Esophagus muscularis mucosa (tissue), 4 donors: ENCODE data around the gene SPEM3. TPM values are rescaled to one million over a fixed set of nuclear protein-coding genes. Genes with fewer than 3 reads are reported as not detected.

Experiments used
- DNase-seq: peaks from one replicate; pipeline ENCODE4 v3.0.0-alpha.2; 2017; ENCODE audit errors: extremely low spot score
- H3K27ac ChIP-seq, 4 donors: fragments of 200-600 bp; sonication (generic); replicated peaks in 1 of 4; 1 replicate in 3 of 4; 2 replicates in 1 of 4; pipeline ENCODE4 v1.5.1; 2016 to 2019; ENCODE audit warnings: mild to moderate bottlenecking in 1 of 4
- H3K27me3 ChIP-seq, 4 donors: fragments of 200-600 bp; sonication (generic); one replicate each; pipeline versions ENCODE4 v1.5.1 to v1.6.0; 2016 to 2019
- H3K36me3 ChIP-seq, 4 donors: fragments of 200-600 bp; sonication (generic); one replicate each; pipeline ENCODE4 v1.5.1; 2016 to 2019
- H3K4me1 ChIP-seq, 4 donors: fragments of 200-600 bp; sonication (generic); one replicate each; pipeline ENCODE4 v1.5.1; 2016 to 2019
- H3K4me3 ChIP-seq, 4 donors: fragments of 200-600 bp; sonication (generic); 1 replicate in 2 of 4; 2 replicates in 2 of 4; pipeline ENCODE4 v1.5.1; 2016 to 2019; ENCODE audit warnings: mild to moderate bottlenecking in 4 of 4, moderate library complexity in 1 of 4
- H3K9me3 ChIP-seq, 4 donors: fragments of 200-600 bp; sonication (generic); 1 replicate in 3 of 4; 2 replicates in 1 of 4; pipeline ENCODE4 v1.5.1; 2016 to 2019
- CTCF ChIP-seq, 3 experiments: fragments of 200-600 bp in 2 of 3; fragments of 450-650 bp in 1 of 3; sonication (generic) in 2 of 3; IDR thresholded peaks; one replicate each; pipeline ENCODE4 v1.5.1; 2017 to 2019; ENCODE audit warnings: antibody characterized with exemption in 3 of 3, mild to moderate bottlenecking in 2 of 3, moderate library complexity in 1 of 3
- EP300 ChIP-seq: sonication (generic); formaldehyde crosslinking; IDR thresholded peaks from one replicate; pipeline ENCODE4 v1.6.1; 2017; ENCODE audit warnings: antibody characterized with exemption
- POLR2A ChIP-seq: fragments of 450-650 bp; IDR thresholded peaks from one replicate; pipeline ENCODE4 v1.6.1; 2017; ENCODE audit warnings: antibody characterized with exemption, moderate library complexity, mild to moderate bottlenecking, low read depth
- POLR2AphosphoS5 ChIP-seq, 2 donors: sonication (generic); formaldehyde crosslinking; IDR thresholded peaks; one replicate each; pipeline ENCODE4 v1.6.1; 2017; ENCODE audit warnings: antibody characterized with exemption in 2 of 2
- WGBS: methylation state at CpG from one replicate; pipeline ENCODE4 v1.1.5; 2018; 5-methylcytosine and 5-hydroxymethylcytosine counted together
- intact Hi-C: fragments of 100-400 bp; cut with DNase I; formaldehyde crosslinking; loops from one replicate; pipeline ENCODE4 v1.15.1; 2023
- total RNA-seq, 4 donors: library from RNA; depleted of rRNA; stranded (reverse); fragments of >200 nt; gene quantifications; one replicate each; pipeline versions ENCODE4 v1.1.0 to v1.2.1, GENCODE V29; 2016

The SPEM3 gene
- total RNA-seq, 4 donors from 2014 or later: not detected

GRCh38 chr17:7417056-7417655 lies 11.5 kb upstream of the SPEM3 start:
- intact Hi-C loops: no loop called here
- DNase-seq: no peak
- no peak for TF ChIP-seq POLR2AphosphoS5 (IDR thresholded peaks at IDR 0.05)
- no peak for TF ChIP-seq EP300
- TF ChIP-seq CTCF (IDR thresholded peaks at IDR 0.05): no peak
- TF ChIP-seq POLR2A: no peak
- Histone ChIP-seq H3K27ac (no peak overlapping the region), H3K27me3 (no peaks in the 10 kb centered on the region), H3K9me3 (no peaks in the 10 kb centered on the region), H3K4me1 (no peaks in the 10 kb centered on the region), H3K36me3 (peaks cover 0 to 39% (median 19%) of the 10 kb centered on the region in 4 donors), H3K4me3 (no peak overlapping the region)
- 97% methylated on average over 30 of the region's 54 CpGs for WGBS

GRCh38 chr17:7418472-7419152 lies 10.0 kb upstream of the SPEM3 start:
- H3K27me3 ChIP-seq: no peaks in the 10 kb centered on the region
- DNase-seq: no peak
- H3K27ac ChIP-seq: no peak overlapping the region
- H3K4me1 ChIP-seq: no peaks in the 10 kb centered on the region
- no peaks in the 10 kb centered on the region for H3K9me3 ChIP-seq
- TF ChIP-seq POLR2A (no peak), CTCF (IDR thresholded peaks at IDR 0.05) (no peak), POLR2AphosphoS5 (IDR thresholded peaks at IDR 0.05) (no peak), EP300 (no peak)
- peaks cover 0 to 39% (median 19%) of the 10 kb centered on the region in 4 donors for H3K36me3 ChIP-seq
- H3K4me3 ChIP-seq: no peak overlapping the region
- WGBS: 76% methylated on average over 17 of the region's 18 CpGs
- intact Hi-C loops: no loop called here

GRCh38 chr17:7419819-7420610 lies 8.6 kb upstream of the SPEM3 start, which contains the start of gene SPEM1:
Gene SPEM1, plus strand, starts transcription at chr17:7420324. Its CDS starts 61 bp downstream, at chr17:7420385.
- no peak within 1 kb of the TSS for H3K27ac ChIP-seq
- peaks cover 0 to 32% (median 15%) of the 10 kb centered on the region in 4 donors for H3K36me3 ChIP-seq
- H3K4me1 ChIP-seq: no peaks in the 10 kb centered on the region
- H3K27me3 ChIP-seq: no peaks in the 10 kb centered on the region
- no peak within 1 kb of the TSS for H3K4me3 ChIP-seq
- intact Hi-C loops: no loop called here
- no peaks in the 10 kb centered on the region for H3K9me3 ChIP-seq
- WGBS: 79% methylated on average over 17 of the region's 17 CpGs
- TF ChIP-seq CTCF (IDR thresholded peaks at IDR 0.05) (no peak), POLR2AphosphoS5 (IDR thresholded peaks at IDR 0.05) (no peak), POLR2A (no peak), EP300 (no peak)
- DNase-seq: no peak

GRCh38 chr17:7421186-7421585 lies 7.5 kb upstream of the SPEM3 start:
- 96% methylated on average over 11 of the region's 16 CpGs for WGBS
- Histone ChIP-seq H3K4me3 (no peak overlapping the region), H3K27ac (no peak overlapping the region), H3K9me3 (no peaks in the 10 kb centered on the region), H3K36me3 (peaks cover 0 to 20% (median 9%) of the 10 kb centered on the region in 4 donors), H3K27me3 (no peaks in the 10 kb centered on the region), H3K4me1 (no peaks in the 10 kb centered on the region)
- TF ChIP-seq POLR2A: no peak
- no peak for TF ChIP-seq POLR2AphosphoS5 (IDR thresholded peaks at IDR 0.05)
- TF ChIP-seq EP300: no peak
- TF ChIP-seq CTCF (IDR thresholded peaks at IDR 0.05): no peak
- DNase-seq: no peak
- intact Hi-C loops: no loop called here
